HepG2 (cell line): ENCODE data around the gene S1PR2. TPM values are rescaled to one million over a fixed set of nuclear protein-coding genes. Genes with fewer than 3 reads are reported as not detected.

ENCODE experiments used
- CREM ChIP-seq, 2 experiments: sonication (generic) in 1 of 2; formaldehyde crosslinking in 1 of 2; IDR thresholded peaks; 2 replicates each; pipeline versions ENCODE4 v1.4.0 to v1.6.1; 2016 to 2020; ENCODE audit warnings: antibody characterized with exemption in 1 of 2, mild to moderate bottlenecking in 1 of 2, missing genetic modification reagents in 1 of 2
- EHMT2 ChIP-seq: fragments of 200-600 bp; sonication (generic); IDR thresholded peaks from 2 replicates; pipeline ENCODE4 v1.7.0; 2017; ENCODE audit warnings: antibody characterized with exemption, low read depth, low read length, borderline replicate concordance
- HMGXB3 ChIP-seq: sonication (generic); formaldehyde crosslinking; IDR thresholded peaks from 2 replicates; pipeline ENCODE4 v1.4.0; 2020; ENCODE audit warnings: missing genetic modification reagents, borderline replicate concordance
- HNF4A ChIP-seq: sonication (generic); formaldehyde crosslinking; IDR thresholded peaks from 2 replicates; pipeline ENCODE4 v1.4.0; 2020; ENCODE audit warnings: missing genetic modification reagents
- KLF12 ChIP-seq: sonication (generic); formaldehyde crosslinking; IDR thresholded peaks from 2 replicates; pipeline ENCODE4 v1.4.0; 2020; ENCODE audit warnings: missing genetic modification reagents, borderline replicate concordance
- NR2C2 ChIP-seq: sonication (generic); formaldehyde crosslinking; IDR thresholded peaks from 2 replicates; pipeline ENCODE4 v1.4.0; 2020; ENCODE audit warnings: missing genetic modification reagents, mild to moderate bottlenecking, moderate library complexity, borderline replicate concordance
- SMARCC2 ChIP-seq: fragments of 450-650 bp; IDR thresholded peaks from 2 replicates; pipeline ENCODE4 v1.6.1; 2017; ENCODE audit warnings: antibody characterized with exemption, mild to moderate bottlenecking
- SP1 ChIP-seq, 2 experiments: fragments of 450-650 bp in 1 of 2; sonication (generic) in 1 of 2; formaldehyde crosslinking in 1 of 2; IDR thresholded peaks; 2 replicates each; pipeline versions ENCODE4 v1.4.0 to v1.6.1; 2016 to 2020; ENCODE audit warnings: missing genetic modification reagents in 1 of 2
- ZNF792 ChIP-seq: IDR thresholded peaks from 2 replicates; pipeline ENCODE4 v1.6.1; 2016
- polyA plus RNA-seq, 8 experiments: library from polyadenylated mRNA; depleted of rRNA in 3 of 8; stranded (reverse) in 7 of 8; unstranded in 1 of 8; fragments of >200 nt; fragmentation: Illumina TruSeq in 4 of 8; extraction: Trizol in 4 of 8; gene quantifications; 2 replicates each; pipeline versions ENCODE4 v1.2.1 to v1.2.3, GENCODE V29; 2011 to 2016; ENCODE audit warnings: low read depth in 4 of 8, missing spikeins in 1 of 8, mixed read lengths in 1 of 8; ENCODE audit not compliant: insufficient read depth in 1 of 8
- total RNA-seq, 5 experiments: library from RNA; depleted of rRNA; stranded (reverse); fragments of >200 nt; fragmentation: Illumina TruSeq; extraction: Trizol; gene quantifications; 2 replicates each; pipeline ENCODE4 v1.2.3, GENCODE V29; 2016; ENCODE audit warnings: low read depth in 1 of 5
- TF ChIP-seq, protein P1 (sequence below): IDR thresholded peaks from 2 replicates; pipeline ENCODE4 v1.4.0; 2020; ENCODE audit warnings: mild to moderate bottlenecking, missing genetic modification reagents
- TF ChIP-seq, protein P2 (sequence below): sonication (generic); formaldehyde crosslinking; IDR thresholded peaks from 2 replicates; pipeline ENCODE4 v1.5.1; 2020; ENCODE audit warnings: mild to moderate bottlenecking, missing genetic modification reagents, borderline replicate concordance
- TF ChIP-seq, protein P3 (sequence below): IDR thresholded peaks from 2 replicates; pipeline ENCODE4 v1.6.1; 2016; ENCODE audit warnings: missing compliant biosample characterization, missing genetic modification reagents, borderline replicate concordance

Gene S1PR2
- total and polyA plus RNA-seq, 2 of the 13 experiments (the other 11 are each of a cell fraction or from before 2014, with no cell fraction given) = 0.91 to 1.3 TPM

- TF ChIP-seq, protein P1, sequence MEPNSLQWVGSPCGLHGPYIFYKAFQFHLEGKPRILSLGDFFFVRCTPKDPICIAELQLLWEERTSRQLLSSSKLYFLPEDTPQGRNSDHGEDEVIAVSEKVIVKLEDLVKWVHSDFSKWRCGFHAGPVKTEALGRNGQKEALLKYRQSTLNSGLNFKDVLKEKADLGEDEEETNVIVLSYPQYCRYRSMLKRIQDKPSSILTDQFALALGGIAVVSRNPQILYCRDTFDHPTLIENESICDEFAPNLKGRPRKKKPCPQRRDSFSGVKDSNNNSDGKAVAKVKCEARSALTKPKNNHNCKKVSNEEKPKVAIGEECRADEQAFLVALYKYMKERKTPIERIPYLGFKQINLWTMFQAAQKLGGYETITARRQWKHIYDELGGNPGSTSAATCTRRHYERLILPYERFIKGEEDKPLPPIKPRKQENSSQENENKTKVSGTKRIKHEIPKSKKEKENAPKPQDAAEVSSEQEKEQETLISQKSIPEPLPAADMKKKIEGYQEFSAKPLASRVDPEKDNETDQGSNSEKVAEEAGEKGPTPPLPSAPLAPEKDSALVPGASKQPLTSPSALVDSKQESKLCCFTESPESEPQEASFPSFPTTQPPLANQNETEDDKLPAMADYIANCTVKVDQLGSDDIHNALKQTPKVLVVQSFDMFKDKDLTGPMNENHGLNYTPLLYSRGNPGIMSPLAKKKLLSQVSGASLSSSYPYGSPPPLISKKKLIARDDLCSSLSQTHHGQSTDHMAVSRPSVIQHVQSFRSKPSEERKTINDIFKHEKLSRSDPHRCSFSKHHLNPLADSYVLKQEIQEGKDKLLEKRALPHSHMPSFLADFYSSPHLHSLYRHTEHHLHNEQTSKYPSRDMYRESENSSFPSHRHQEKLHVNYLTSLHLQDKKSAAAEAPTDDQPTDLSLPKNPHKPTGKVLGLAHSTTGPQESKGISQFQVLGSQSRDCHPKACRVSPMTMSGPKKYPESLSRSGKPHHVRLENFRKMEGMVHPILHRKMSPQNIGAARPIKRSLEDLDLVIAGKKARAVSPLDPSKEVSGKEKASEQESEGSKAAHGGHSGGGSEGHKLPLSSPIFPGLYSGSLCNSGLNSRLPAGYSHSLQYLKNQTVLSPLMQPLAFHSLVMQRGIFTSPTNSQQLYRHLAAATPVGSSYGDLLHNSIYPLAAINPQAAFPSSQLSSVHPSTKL = peak; percentile 75
- TF ChIP-seq ZNF792 (peak; percentile 49; the same call in 1 of the 2 replicates), HMGXB3 (CRISPR knock-in tag) (no peak), HNF4A (peak; percentile 25; the same call in 1 of the 2 replicates), EHMT2 (no peak), SMARCC2 (no peak), CREM (IDR thresholded peaks at IDR 0.05) (peak; percentile 18; the same call in 1 of the 2 replicates), CREM (CRISPR knock-in tag; IDR thresholded peaks at IDR 0.05) (no peak), NR2C2 (peak; percentile 35; the same call in 1 of the 2 replicates), KLF12 (CRISPR knock-in tag) (no peak), SP1 (IDR thresholded peaks at IDR 0.05) (no peak), SP1 (CRISPR knock-in tag; IDR thresholded peaks at IDR 0.05) (0 out of 2 replicates have a peak, but pooled peaks have one; percentile 14)
- TF ChIP-seq, protein P2, sequence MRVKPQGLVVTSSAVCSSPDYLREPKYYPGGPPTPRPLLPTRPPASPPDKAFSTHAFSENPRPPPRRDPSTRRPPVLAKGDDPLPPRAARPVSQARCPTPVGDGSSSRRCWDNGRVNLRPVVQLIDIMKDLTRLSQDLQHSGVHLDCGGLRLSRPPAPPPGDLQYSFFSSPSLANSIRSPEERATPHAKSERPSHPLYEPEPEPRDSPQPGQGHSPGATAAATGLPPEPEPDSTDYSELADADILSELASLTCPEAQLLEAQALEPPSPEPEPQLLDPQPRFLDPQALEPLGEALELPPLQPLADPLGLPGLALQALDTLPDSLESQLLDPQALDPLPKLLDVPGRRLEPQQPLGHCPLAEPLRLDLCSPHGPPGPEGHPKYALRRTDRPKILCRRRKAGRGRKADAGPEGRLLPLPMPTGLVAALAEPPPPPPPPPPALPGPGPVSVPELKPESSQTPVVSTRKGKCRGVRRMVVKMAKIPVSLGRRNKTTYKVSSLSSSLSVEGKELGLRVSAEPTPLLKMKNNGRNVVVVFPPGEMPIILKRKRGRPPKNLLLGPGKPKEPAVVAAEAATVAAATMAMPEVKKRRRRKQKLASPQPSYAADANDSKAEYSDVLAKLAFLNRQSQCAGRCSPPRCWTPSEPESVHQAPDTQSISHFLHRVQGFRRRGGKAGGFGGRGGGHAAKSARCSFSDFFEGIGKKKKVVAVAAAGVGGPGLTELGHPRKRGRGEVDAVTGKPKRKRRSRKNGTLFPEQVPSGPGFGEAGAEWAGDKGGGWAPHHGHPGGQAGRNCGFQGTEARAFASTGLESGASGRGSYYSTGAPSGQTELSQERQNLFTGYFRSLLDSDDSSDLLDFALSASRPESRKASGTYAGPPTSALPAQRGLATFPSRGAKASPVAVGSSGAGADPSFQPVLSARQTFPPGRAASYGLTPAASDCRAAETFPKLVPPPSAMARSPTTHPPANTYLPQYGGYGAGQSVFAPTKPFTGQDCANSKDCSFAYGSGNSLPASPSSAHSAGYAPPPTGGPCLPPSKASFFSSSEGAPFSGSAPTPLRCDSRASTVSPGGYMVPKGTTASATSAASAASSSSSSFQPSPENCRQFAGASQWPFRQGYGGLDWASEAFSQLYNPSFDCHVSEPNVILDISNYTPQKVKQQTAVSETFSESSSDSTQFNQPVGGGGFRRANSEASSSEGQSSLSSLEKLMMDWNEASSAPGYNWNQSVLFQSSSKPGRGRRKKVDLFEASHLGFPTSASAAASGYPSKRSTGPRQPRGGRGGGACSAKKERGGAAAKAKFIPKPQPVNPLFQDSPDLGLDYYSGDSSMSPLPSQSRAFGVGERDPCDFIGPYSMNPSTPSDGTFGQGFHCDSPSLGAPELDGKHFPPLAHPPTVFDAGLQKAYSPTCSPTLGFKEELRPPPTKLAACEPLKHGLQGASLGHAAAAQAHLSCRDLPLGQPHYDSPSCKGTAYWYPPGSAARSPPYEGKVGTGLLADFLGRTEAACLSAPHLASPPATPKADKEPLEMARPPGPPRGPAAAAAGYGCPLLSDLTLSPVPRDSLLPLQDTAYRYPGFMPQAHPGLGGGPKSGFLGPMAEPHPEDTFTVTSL = peak; percentile 57; the same call in 1 of the 2 replicates
- TF ChIP-seq, protein P3, sequence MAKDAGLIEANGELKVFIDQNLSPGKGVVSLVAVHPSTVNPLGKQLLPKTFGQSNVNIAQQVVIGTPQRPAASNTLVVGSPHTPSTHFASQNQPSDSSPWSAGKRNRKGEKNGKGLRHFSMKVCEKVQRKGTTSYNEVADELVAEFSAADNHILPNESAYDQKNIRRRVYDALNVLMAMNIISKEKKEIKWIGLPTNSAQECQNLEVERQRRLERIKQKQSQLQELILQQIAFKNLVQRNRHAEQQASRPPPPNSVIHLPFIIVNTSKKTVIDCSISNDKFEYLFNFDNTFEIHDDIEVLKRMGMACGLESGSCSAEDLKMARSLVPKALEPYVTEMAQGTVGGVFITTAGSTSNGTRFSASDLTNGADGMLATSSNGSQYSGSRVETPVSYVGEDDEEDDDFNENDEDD (CRISPR knock-in tag) = peak; percentile 37; the same call in 1 of the 2 replicates
These were observed 7.1 kb upstream of the S1PR2 start (continued) for GRCh38 chr19:10238172-10238783.
